SK-N-MC (cell line): ENCODE results near the gene OVOL3.

Source experiments
- EZH2 ChIP-seq: fragments of 200-600 bp; sonication (generic); IDR thresholded peaks from one replicate; pipeline ENCODE4 v1.6.1; 2017; ENCODE audit warnings: antibody characterized with exemption
- FOXP2 ChIP-seq: optimal IDR thresholded peaks from 2 replicates; pipeline ENCODE3; 2011; ENCODE audit warnings: mild to moderate bottlenecking, moderate library complexity; ENCODE audit not compliant: insufficient read depth; ENCODE audit errors: extremely low read length, control extremely low read depth
- POLR2AphosphoS5 ChIP-seq: IDR thresholded peaks from 2 replicates; pipeline ENCODE4 v1.6.1; 2012; ENCODE audit warnings: mild to moderate bottlenecking, low read depth, low read length, borderline replicate concordance

DNA sequence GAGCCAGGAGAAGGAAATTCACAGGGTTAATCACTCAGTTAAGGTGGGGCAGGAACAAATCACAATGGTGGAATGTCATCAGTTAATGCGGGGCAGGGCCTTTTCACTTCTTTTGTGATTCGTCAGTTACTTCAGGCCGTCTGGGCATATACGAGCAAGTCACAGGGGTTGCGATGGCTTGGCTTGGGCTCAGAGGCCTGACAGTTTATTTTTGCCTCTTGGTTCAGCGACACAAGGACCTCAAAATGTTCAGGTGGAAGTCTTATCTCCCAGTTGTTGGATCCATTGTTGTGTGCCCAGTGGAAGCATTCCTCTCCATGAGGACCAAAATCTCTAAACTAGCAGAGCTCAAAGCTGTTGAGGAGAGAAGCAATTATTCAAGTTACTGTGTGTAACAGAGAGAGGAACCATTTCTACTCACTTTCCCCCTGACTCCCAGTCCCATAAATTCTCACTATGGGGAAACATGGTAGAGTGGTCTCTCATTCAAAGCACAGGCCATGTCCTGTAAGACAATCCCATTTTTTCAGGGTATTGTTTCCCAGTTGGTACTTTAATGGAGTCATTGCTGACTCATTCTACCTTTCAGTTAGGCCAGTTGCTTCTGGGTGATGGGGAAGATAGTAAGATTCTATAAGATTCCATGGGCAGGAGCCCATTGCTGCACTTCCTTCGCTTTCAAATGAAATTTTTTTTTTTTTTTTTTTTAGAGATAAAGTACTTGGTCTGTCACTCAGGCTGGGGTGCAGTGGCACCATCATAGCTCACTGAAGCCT, 50.1 kb downstream of the OVOL3 start:
- no peak for TF ChIP-seq POLR2AphosphoS5
- no peak for TF ChIP-seq EZH2
- TF ChIP-seq FOXP2: no peak
